ENCODE results near the gene IGFN1.
"Not testable (repeated sequence)": the region's sequence is repeated elsewhere in the genome, so short reads cannot be mapped to it uniquely, and the experiment has no call there.

DNA sequence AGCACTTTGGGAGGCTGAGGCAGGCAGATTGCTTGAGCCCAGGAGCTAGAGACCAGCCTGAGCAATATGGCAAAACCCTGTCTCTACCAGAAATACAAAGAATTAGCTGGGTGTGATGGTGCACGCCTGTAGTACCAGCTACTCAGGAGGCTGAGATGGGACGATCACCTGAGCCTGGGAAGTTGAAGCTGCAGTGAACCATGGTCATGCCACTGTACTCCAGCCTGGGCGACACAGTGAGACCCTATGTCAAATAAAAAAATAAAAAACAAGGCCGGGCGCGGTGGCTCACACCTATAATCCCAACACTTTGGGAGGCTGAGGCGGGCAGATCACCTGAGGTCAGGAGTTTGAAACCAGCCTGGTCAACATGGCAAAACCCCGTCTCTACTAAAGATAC, 27.6 kb upstream of the IGFN1 start:
- TF ChIP-seq, protein P1, sequence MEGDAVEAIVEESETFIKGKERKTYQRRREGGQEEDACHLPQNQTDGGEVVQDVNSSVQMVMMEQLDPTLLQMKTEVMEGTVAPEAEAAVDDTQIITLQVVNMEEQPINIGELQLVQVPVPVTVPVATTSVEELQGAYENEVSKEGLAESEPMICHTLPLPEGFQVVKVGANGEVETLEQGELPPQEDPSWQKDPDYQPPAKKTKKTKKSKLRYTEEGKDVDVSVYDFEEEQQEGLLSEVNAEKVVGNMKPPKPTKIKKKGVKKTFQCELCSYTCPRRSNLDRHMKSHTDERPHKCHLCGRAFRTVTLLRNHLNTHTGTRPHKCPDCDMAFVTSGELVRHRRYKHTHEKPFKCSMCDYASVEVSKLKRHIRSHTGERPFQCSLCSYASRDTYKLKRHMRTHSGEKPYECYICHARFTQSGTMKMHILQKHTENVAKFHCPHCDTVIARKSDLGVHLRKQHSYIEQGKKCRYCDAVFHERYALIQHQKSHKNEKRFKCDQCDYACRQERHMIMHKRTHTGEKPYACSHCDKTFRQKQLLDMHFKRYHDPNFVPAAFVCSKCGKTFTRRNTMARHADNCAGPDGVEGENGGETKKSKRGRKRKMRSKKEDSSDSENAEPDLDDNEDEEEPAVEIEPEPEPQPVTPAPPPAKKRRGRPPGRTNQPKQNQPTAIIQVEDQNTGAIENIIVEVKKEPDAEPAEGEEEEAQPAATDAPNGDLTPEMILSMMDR (IDR thresholded peaks at IDR 0.05; ENCODE audit: extremely low read depth in 1 of 2, insufficient read depth in 1 of 2, low read depth in 1 of 2, low read length in 2 of 2) = not testable (repeated sequence)
- not testable (repeated sequence) for TF ChIP-seq JUN (IDR thresholded peaks at IDR 0.05; ENCODE audit: borderline replicate concordance, insufficient read depth, insufficient read length, low read depth); FOS (IDR thresholded peaks at IDR 0.05; ENCODE audit: borderline replicate concordance, insufficient read depth, low read length)

Data from endothelial cell of umbilical vein (primary cell).